HEK293 (cell line): Measurements from ENCODE around the gene GHRL.

Experiments used
- CTCF ChIA-PET: fragments of 350-600 bp; formaldehyde crosslinking; extraction: SDS; loops from one replicate; lab custom pipeline; 2021; ENCODE audit warnings: antibody characterized with exemption; lab: Yijun Ruan, JAX
- POLR2A ChIA-PET: fragments of 300-600 bp; formaldehyde crosslinking; extraction: SDS; loops from one replicate; lab custom pipeline; 2020; ENCODE audit warnings: antibody characterized with exemption, inconsistent platforms; lab: Yijun Ruan, JAX
- H3K27ac ChIP-seq: fragments of 200-500 bp; sonication (Bioruptor generic); 2 replicates; pipeline ENCODE4 v1.5.1; 2014; ENCODE audit warnings: low read depth, low read length, control low read depth, inconsistent platforms; ENCODE audit errors: extremely low read depth
- H3K36me3 ChIP-seq, 2 experiments: fragments of 200-500 bp in 1 of 2; sonication (Bioruptor generic) in 1 of 2; 1 replicate in 1 of 2; 2 replicates in 1 of 2; pipeline ENCODE4 v1.5.1; 2014 to 2017; ENCODE audit warnings: inconsistent platforms in 2 of 2, low read length in 2 of 2; ENCODE audit not compliant: control insufficient read depth in 2 of 2, insufficient read depth in 1 of 2
- H3K4me1 ChIP-seq: fragments of 200-500 bp; sonication (Bioruptor generic); 2 replicates; pipeline ENCODE4 v1.5.1; 2014; ENCODE audit warnings: mild to moderate bottlenecking, low read length, inconsistent platforms; ENCODE audit not compliant: control insufficient read depth, insufficient read depth
- H3K4me3 ChIP-seq: 2 replicates; pipeline ENCODE4 v1.5.1; 2011; ENCODE audit warnings: low read depth, mild to moderate bottlenecking, control low read depth, low read length, moderate library complexity
- H3K9me3 ChIP-seq: fragments of 200-500 bp; sonication (Bioruptor generic); 2 replicates; pipeline ENCODE4 v1.5.1; 2014; ENCODE audit warnings: low read depth, low read length, inconsistent platforms; ENCODE audit not compliant: control insufficient read depth, insufficient read depth
- GLIS2 ChIP-seq: fragments of 450-650 bp; formaldehyde crosslinking; IDR thresholded peaks from 2 replicates; pipeline ENCODE4 v1.5.1; 2016; ENCODE audit warnings: missing biosample characterization, missing genetic modification characterization
- HOXA7 ChIP-seq: sonication (generic); formaldehyde crosslinking; IDR thresholded peaks from 2 replicates; pipeline ENCODE4 v1.8.1; 2022; ENCODE audit warnings: missing genetic modification reagents, borderline replicate concordance
- KLF10 ChIP-seq: fragments of 450-650 bp; IDR thresholded peaks from 2 replicates; pipeline ENCODE4 v1.5.1; 2018; ENCODE audit warnings: missing biosample characterization, mild to moderate bottlenecking, missing genetic modification characterization
- PRDM6 ChIP-seq: fragments of 450-650 bp; formaldehyde crosslinking; IDR thresholded peaks from 2 replicates; pipeline ENCODE4 v1.5.1; 2017; ENCODE audit warnings: missing biosample characterization, missing genetic modification characterization
- SCRT2 ChIP-seq: fragments of 450-650 bp; formaldehyde crosslinking; IDR thresholded peaks from 2 replicates; pipeline ENCODE4 v1.5.1; 2016; ENCODE audit warnings: missing biosample characterization, missing genetic modification characterization
- ZBTB10 ChIP-seq: fragments of 450-650 bp; formaldehyde crosslinking; IDR thresholded peaks from 2 replicates; pipeline ENCODE4 v1.5.1; 2016; ENCODE audit warnings: missing biosample characterization, missing genetic modification characterization
- ZBTB26 ChIP-seq: fragments of 450-650 bp; formaldehyde crosslinking; optimal IDR thresholded peaks from 2 replicates; pipeline ENCODE3; 2016; ENCODE audit warnings: missing biosample characterization, mild to moderate bottlenecking, missing genetic modification characterization
- ZBTB6 ChIP-seq: fragments of 450-650 bp; formaldehyde crosslinking; IDR thresholded peaks from 2 replicates; pipeline ENCODE4 v1.5.1; 2017; ENCODE audit warnings: missing biosample characterization, missing genetic modification characterization
- ZFP41 ChIP-seq: fragments of 450-650 bp; formaldehyde crosslinking; IDR thresholded peaks from 2 replicates; pipeline ENCODE4 v1.5.1; 2016; ENCODE audit warnings: missing biosample characterization, missing genetic modification characterization, borderline replicate concordance
- ZIC2 ChIP-seq: fragments of 450-650 bp; formaldehyde crosslinking; IDR thresholded peaks from 2 replicates; pipeline ENCODE4 v1.5.1; 2016; ENCODE audit warnings: missing biosample characterization, missing genetic modification characterization
- ZNF140 ChIP-seq: fragments of 450-650 bp; formaldehyde crosslinking; IDR thresholded peaks from 2 replicates; pipeline ENCODE4 v1.5.1; 2016; ENCODE audit warnings: missing biosample characterization, missing genetic modification characterization
- ZNF146 ChIP-seq: fragments of 450-650 bp; formaldehyde crosslinking; IDR thresholded peaks from 2 replicates; pipeline ENCODE4 v1.5.1; 2016; ENCODE audit warnings: missing biosample characterization, missing genetic modification characterization
- ZNF169 ChIP-seq: fragments of 450-650 bp; formaldehyde crosslinking; IDR thresholded peaks from 2 replicates; pipeline ENCODE4 v1.5.1; 2016; ENCODE audit warnings: missing biosample characterization, missing genetic modification characterization
- ZNF19 ChIP-seq: fragments of 450-650 bp; formaldehyde crosslinking; IDR thresholded peaks from 2 replicates; pipeline ENCODE4; 2016; ENCODE audit warnings: missing biosample characterization, missing genetic modification characterization, low read depth
- ZNF311 ChIP-seq: fragments of 450-650 bp; formaldehyde crosslinking; IDR thresholded peaks from 2 replicates; pipeline ENCODE4 v1.5.1; 2017; ENCODE audit warnings: missing biosample characterization, missing genetic modification characterization, borderline replicate concordance
- ZNF544 ChIP-seq: fragments of 450-650 bp; formaldehyde crosslinking; IDR thresholded peaks from 2 replicates; pipeline ENCODE4 v1.5.0; 2017; ENCODE audit warnings: missing biosample characterization, missing genetic modification characterization
- ZNF596 ChIP-seq: fragments of 450-650 bp; IDR thresholded peaks from 2 replicates; pipeline ENCODE4 v1.5.0; 2018; ENCODE audit warnings: missing biosample characterization, mild to moderate bottlenecking, missing genetic modification characterization, moderate library complexity
- ZNF600 ChIP-seq: fragments of 450-650 bp; formaldehyde crosslinking; IDR thresholded peaks from 2 replicates; pipeline ENCODE4 v1.5.1; 2016; ENCODE audit warnings: missing biosample characterization, missing genetic modification characterization
- ZNF629 ChIP-seq: fragments of 450-650 bp; formaldehyde crosslinking; IDR thresholded peaks from 2 replicates; pipeline ENCODE4 v1.5.1; 2017; ENCODE audit warnings: missing biosample characterization, missing genetic modification characterization
- ZNF843 ChIP-seq: fragments of 450-650 bp; formaldehyde crosslinking; IDR thresholded peaks from 2 replicates; pipeline ENCODE4 v1.5.1; 2016; ENCODE audit warnings: missing biosample characterization, missing genetic modification characterization
- TF ChIP-seq, protein P1 (sequence below): sonication (generic); formaldehyde crosslinking; IDR thresholded peaks from 2 replicates; pipeline ENCODE4 v1.8.1; 2022; ENCODE audit warnings: mild to moderate bottlenecking, moderate library complexity, missing genetic modification reagents
- TF ChIP-seq, protein P2 (sequence below): fragments of 450-650 bp; formaldehyde crosslinking; IDR thresholded peaks from 2 replicates; pipeline ENCODE4 v1.5.1; 2016; ENCODE audit warnings: missing biosample characterization, missing genetic modification characterization
- TF ChIP-seq, protein P3 (sequence below): fragments of 450-650 bp; formaldehyde crosslinking; IDR thresholded peaks from 2 replicates; pipeline ENCODE4 v1.5.1; 2016; ENCODE audit warnings: missing biosample characterization, missing genetic modification characterization, borderline replicate concordance

Gene GHRL

DNA sequence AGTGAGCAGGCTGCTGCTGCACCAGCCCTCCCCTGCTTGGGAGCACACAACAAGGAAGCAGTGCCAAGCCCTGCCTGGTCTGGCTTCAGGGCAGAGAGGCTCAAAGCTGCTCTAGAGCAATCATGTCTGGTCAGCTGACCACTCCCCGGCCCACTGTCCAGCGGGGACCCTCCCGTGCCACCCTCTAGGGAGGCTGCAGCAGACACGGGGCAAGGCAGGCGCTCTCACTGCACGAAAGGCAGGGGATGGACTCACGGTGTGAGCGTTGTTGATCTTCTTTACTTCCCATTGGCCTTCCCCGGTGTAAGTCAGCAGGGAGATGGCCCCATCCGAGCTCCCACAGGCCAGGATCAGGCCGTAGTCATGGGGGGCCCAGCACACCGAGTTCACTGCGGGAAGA, 19.0 kb upstream of the GHRL start:
- H3K36me3 ChIP-seq = peaks cover 21 to 94% of the 10 kb centered on the region in 2 experiments
- H3K27ac ChIP-seq = no peak overlapping the region
- TF ChIP-seq GLIS2 (tag by site-specific recombination) = no peak
- no peak for TF ChIP-seq ZNF311 (tag by site-specific recombination)
- no peak for TF ChIP-seq HOXA7 (CRISPR knock-in tag)
- TF ChIP-seq KLF10 = no peak
- TF ChIP-seq PRDM6 (tag by site-specific recombination) = no peak
- no peak for TF ChIP-seq ZFP41 (tag by site-specific recombination)
- TF ChIP-seq, protein P1, sequence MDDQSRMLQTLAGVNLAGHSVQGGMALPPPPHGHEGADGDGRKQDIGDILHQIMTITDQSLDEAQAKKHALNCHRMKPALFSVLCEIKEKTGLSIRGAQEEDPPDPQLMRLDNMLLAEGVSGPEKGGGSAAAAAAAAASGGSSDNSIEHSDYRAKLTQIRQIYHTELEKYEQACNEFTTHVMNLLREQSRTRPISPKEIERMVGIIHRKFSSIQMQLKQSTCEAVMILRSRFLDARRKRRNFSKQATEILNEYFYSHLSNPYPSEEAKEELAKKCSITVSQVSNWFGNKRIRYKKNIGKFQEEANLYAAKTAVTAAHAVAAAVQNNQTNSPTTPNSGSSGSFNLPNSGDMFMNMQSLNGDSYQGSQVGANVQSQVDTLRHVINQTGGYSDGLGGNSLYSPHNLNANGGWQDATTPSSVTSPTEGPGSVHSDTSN (CRISPR knock-in tag) = no peak
- TF ChIP-seq ZNF843 (tag by site-specific recombination) = no peak
- no peak for TF ChIP-seq ZBTB10 (tag by site-specific recombination)
- no peak for TF ChIP-seq ZNF140 (tag by site-specific recombination)
- TF ChIP-seq, protein P2, sequence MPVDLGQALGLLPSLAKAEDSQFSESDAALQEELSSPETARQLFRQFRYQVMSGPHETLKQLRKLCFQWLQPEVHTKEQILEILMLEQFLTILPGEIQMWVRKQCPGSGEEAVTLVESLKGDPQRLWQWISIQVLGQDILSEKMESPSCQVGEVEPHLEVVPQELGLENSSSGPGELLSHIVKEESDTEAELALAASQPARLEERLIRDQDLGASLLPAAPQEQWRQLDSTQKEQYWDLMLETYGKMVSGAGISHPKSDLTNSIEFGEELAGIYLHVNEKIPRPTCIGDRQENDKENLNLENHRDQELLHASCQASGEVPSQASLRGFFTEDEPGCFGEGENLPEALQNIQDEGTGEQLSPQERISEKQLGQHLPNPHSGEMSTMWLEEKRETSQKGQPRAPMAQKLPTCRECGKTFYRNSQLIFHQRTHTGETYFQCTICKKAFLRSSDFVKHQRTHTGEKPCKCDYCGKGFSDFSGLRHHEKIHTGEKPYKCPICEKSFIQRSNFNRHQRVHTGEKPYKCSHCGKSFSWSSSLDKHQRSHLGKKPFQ (tag by site-specific recombination) = no peak
- no peak for TF ChIP-seq ZNF596
- 0 out of 2 replicates have a peak, but pooled peaks have one; percentile 39 for TF ChIP-seq ZNF600 (tag by site-specific recombination)
- TF ChIP-seq ZBTB6 (tag by site-specific recombination) = no peak
- no peak for TF ChIP-seq ZNF169
- peak; percentile 97 for TF ChIP-seq ZIC2 (tag by site-specific recombination)
- H3K9me3 ChIP-seq = no peaks in the 10 kb centered on the region
- no peaks in the 10 kb centered on the region for H3K4me1 ChIP-seq
- no peak overlapping the region for H3K4me3 ChIP-seq
- ChIA-PET POLR2A (no interaction called here), CTCF (interaction anchor here (0.7 kb wide), 1 partner anchor 34 kb away, joined by 3 read pairs; no protein-coding TSS in a partner anchor)

- POLR2A ChIA-PET = no interaction called here
- H3K27ac ChIP-seq = no peak overlapping the region
- H3K36me3 ChIP-seq = peaks cover 21 to 95% of the 10 kb centered on the region in 2 experiments
- TF ChIP-seq ZNF544 (tag by site-specific recombination) (no peak), SCRT2 (no peak), ZNF629 (tag by site-specific recombination) (no peak), ZNF600 (tag by site-specific recombination) (no peak), ZNF19 (tag by site-specific recombination) (no peak), ZNF146 (peak; percentile 59), ZBTB26 (tag by site-specific recombination) (no peak)
- TF ChIP-seq, protein P3, sequence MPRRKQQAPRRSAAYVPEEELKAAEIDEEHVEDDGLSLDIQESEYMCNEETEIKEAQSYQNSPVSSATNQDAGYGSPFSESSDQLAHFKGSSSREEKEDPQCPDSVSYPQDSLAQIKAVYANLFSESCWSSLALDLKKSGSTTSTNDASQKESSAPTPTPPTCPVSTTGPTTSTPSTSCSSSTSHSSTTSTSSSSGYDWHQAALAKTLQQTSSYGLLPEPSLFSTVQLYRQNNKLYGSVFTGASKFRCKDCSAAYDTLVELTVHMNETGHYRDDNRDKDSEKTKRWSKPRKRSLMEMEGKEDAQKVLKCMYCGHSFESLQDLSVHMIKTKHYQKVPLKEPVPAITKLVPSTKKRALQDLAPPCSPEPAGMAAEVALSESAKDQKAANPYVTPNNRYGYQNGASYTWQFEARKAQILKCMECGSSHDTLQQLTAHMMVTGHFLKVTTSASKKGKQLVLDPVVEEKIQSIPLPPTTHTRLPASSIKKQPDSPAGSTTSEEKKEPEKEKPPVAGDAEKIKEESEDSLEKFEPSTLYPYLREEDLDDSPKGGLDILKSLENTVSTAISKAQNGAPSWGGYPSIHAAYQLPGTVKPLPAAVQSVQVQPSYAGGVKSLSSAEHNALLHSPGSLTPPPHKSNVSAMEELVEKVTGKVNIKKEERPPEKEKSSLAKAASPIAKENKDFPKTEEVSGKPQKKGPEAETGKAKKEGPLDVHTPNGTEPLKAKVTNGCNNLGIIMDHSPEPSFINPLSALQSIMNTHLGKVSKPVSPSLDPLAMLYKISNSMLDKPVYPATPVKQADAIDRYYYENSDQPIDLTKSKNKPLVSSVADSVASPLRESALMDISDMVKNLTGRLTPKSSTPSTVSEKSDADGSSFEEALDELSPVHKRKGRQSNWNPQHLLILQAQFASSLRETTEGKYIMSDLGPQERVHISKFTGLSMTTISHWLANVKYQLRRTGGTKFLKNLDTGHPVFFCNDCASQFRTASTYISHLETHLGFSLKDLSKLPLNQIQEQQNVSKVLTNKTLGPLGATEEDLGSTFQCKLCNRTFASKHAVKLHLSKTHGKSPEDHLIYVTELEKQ (tag by site-specific recombination) = no peak
Measured at GRCh38 chr3:10310578-10310977, 17.8 kb upstream of the GHRL start.

More at GRCh38 chr3:10310578-10310977, 17.8 kb upstream of the GHRL start:
- Histone ChIP-seq H3K4me1 (no peaks in the 10 kb centered on the region), H3K4me3 (no peak overlapping the region), H3K9me3 (no peaks in the 10 kb centered on the region)
- CTCF ChIA-PET = no interaction called here
